ENCODE measurements around the gene RFPL3.
"Not testable (repeated sequence)": the region's sequence is repeated elsewhere in the genome, so short reads cannot be mapped to it uniquely, and the experiment has no call there.

Gene RFPL3

GRCh38 chr22:32334660-32335365, 22.9 kb upstream of the RFPL3 start:
- H3K4me3 ChIP-seq (ENCODE audit: low read length) = no peak overlapping the region
- TF ChIP-seq CTCF (conservative IDR thresholded peaks at IDR 0.05; ENCODE audit: low read depth, low read length) = no peak
- DNase-seq (ENCODE audit: low read depth) = no peak

- H3K4me3 ChIP-seq (ENCODE audit: low read length) = no peak overlapping the region
- DNase-seq (ENCODE audit: low read depth) = no peak
- no peak for TF ChIP-seq CTCF (conservative IDR thresholded peaks at IDR 0.05; ENCODE audit: low read depth, low read length)
Observed at GRCh38 chr22:32335471-32335870, 22.2 kb upstream of the RFPL3 start.

- no peak for TF ChIP-seq CTCF (conservative IDR thresholded peaks at IDR 0.05; ENCODE audit: low read depth, low read length)
- no peak overlapping the region for H3K4me3 ChIP-seq (ENCODE audit: low read length)
- DNase-seq (ENCODE audit: low read depth) = no peak
Observed at GRCh38 chr22:32336121-32336603, 21.5 kb upstream of the RFPL3 start.

- TF ChIP-seq CTCF (conservative IDR thresholded peaks at IDR 0.05; ENCODE audit: low read depth, low read length) = no peak
- DNase-seq (ENCODE audit: low read depth) = no peak
- H3K4me3 ChIP-seq (ENCODE audit: low read length) = no peak overlapping the region
Observed at GRCh38 chr22:32336771-32337424, 20.8 kb upstream of the RFPL3 start.

DNA sequence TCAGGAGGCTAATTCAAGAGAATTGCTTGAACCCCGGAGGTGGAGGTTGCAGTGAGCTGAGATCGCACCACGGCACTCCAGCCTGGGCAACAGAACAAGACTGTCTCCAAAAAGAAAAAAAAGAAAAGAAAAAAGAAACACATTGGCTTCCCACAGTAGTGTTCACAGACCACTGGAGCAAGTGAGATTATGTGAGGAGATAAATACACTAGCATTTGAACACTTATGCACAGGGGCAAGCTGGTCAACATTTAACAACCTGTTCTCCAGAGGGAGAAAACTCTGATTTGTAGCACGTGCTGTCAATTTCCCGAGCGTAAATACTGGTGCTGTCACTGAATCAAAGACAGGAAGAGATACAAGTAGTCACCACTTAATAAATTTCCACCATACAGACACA, 20.2 kb upstream of the RFPL3 start:
- not testable (repeated sequence) for H3K4me3 ChIP-seq (ENCODE audit: low read length); DNase-seq (ENCODE audit: low read depth)

DNA sequence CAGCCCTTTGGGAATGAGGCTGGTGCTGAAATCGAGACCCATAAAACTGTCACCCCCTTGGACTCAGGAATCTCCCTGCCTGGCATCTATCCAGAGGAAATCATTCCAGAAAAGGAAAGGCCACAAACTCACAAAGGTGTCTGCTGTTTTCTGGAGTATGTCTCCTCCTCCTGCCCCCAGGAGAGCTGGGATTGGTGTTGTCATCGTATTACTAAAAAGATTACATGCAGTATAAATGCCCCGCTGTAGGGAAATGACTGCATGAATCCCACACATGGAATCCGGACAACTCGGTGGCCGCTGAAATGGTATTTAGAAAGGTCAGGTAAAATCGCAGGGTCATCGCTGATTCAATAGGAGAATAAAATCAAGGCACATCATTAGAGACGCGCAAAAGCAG, 18.9 kb upstream of the RFPL3 start:
- no peak overlapping the region for H3K4me3 ChIP-seq (ENCODE audit: low read length)
- no peak for TF ChIP-seq CTCF (conservative IDR thresholded peaks at IDR 0.05; ENCODE audit: low read depth, low read length)
- no peak for DNase-seq (ENCODE audit: low read depth)

DNA sequence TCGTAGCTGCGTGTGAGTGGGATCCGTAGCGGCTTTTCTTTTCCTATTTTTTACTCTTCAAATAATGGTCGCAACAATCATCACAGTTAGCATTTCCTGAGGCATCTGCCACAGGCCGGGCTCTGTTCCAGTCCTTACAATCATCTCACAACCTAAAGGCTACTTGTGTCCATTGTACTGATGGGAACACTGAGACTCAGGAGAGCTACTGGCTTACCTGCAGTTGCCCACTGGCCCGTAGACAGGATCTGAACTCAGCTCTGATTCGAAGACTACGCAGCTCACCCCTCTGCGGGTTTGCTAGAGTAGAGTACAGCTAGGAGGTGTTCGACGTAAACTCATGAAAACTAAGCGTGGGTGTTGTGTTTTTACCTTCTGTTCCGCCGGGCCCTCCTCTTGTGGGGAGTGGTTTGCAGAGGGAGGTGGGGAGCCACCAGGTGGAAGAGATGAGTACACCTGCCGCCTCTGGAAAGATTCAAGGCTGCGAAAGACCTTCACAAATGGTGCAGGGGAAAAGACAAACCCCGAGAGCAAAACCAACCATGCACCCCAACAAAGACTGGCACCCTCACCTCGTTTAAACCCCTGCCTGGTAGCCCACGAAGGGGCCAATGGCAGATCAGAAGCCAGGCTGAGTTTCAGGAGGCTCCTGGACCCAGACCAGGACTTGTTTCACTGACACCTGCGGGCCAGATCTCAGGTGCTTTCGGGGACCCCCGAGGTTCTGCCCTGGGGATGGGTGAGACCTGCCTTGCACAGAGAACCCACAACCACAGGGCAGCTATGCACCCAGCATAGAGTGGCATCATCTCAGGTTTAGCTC, 18.3 kb upstream of the RFPL3 start:
- H3K4me3 ChIP-seq (ENCODE audit: low read length) = no peak overlapping the region
- no peak for DNase-seq (ENCODE audit: low read depth)
- TF ChIP-seq CTCF (conservative IDR thresholded peaks at IDR 0.05; ENCODE audit: low read depth, low read length) = no peak
